HAP-1 (cell line): Measurements from ENCODE around the gene MOB3C.
A peak's percentile ranks its signal among the peaks of the same experiment; 100 is the strongest.

ENCODE experiments used
- DNase-seq, 2 experiments: peaks; one replicate each; pipeline ENCODE4 v3.0.0-alpha.2; 2016 to 2020; ENCODE audit warnings: low spot score in 2 of 2
- H3K27me3 ChIP-seq: fragments of 250-450 bp; sonication (Bioruptor Pico); 2 replicates; pipeline ENCODE4 v1.5.1; 2020; ENCODE audit warnings: low read depth, mild to moderate bottlenecking, moderate library complexity
- H3K36me3 ChIP-seq: fragments of 250-450 bp; sonication (Bioruptor Pico); replicated peaks from 2 replicates; pipeline ENCODE4 v1.5.1; 2020; ENCODE audit warnings: mild to moderate bottlenecking
- H3K4me1 ChIP-seq: fragments of 250-450 bp; sonication (Bioruptor Pico); 2 replicates; pipeline ENCODE4 v1.5.1; 2020; ENCODE audit warnings: mild to moderate bottlenecking
- H3K4me3 ChIP-seq: fragments of 250-450 bp; sonication (Bioruptor Pico); 2 replicates; pipeline ENCODE4 v1.5.1; 2020; ENCODE audit warnings: mild to moderate bottlenecking, moderate library complexity
- H3K9me3 ChIP-seq: fragments of 250-450 bp; sonication (Bioruptor Pico); 2 replicates; pipeline ENCODE4 v1.5.1; 2020; ENCODE audit warnings: mild to moderate bottlenecking, moderate library complexity
- in situ Hi-C: fragments of 300-500 bp; cut with MboI; formaldehyde crosslinking; loops from 3 replicates; pipeline ENCODE4 v1.14.3; 2020; ENCODE audit warnings: low sequenced_read_pairs, inconsistent platforms, mixed read lengths

MOB3C gene

DNA sequence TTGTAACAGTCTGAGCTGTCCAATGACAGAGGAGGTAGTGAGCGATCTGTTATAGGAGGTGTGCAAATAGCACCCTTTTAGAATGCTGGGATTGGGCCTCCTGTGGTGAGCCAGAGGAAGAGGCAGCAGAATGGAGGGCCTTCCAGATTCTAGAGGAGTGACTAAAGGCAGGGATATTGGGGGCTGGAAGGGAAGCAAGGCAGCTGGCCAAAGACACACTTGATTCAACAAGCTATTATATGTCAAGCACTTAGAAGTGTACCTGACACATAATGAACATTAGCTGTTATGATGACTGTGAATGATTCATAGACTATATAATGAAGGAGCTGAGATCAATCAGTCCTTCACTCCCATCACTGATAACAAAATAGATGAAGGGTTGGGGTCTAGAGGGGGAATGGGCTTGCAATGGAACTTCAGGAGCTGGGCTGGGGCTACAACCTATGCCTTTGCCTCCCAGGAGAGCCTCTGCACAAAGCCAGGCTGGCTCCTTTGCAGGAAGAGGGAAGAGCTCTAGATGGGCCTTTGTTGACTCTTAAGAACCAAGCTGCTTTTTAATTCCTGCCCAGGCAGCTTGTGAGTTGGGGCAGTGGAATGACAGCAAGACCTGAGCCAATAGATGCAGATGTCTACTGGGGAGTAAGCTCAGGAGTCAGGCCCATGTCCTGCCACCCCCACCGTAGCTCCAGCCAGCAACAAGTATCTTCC, 10.2 kb downstream of the MOB3C start:
- no peak overlapping the region for H3K4me3 ChIP-seq
- no peaks in the 10 kb centered on the region for H3K9me3 ChIP-seq
- in situ Hi-C loops: no loop called here
- H3K36me3 ChIP-seq: no peaks in the 10 kb centered on the region
- peaks cover 11% of the 10 kb centered on the region for H3K4me1 ChIP-seq
- H3K27me3 ChIP-seq: no peaks in the 10 kb centered on the region
- no peak for DNase-seq

DNA sequence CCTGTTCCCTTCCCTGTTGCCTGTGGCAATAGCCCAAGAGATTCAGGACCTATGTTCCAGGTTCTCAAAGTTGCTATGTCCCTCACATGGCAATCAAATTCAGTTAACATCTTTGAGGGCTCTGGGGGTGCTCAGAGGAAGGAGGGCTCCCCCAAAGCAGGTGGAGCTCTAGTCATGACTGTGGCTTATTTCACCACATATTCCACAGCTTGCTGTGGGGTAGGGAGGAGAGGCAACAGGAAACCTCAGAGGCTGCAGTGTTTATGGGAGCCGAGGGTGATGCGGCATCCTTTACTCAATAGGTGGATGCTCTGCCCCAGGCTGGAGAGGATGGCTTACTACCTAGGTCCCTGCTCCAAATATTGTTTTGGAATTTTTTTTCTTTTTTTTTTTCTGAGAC, 11.4 kb downstream of the MOB3C start:
- Histone ChIP-seq H3K4me1 (peaks cover 11% of the 10 kb centered on the region), H3K9me3 (no peaks in the 10 kb centered on the region), H3K36me3 (no peaks in the 10 kb centered on the region), H3K27me3 (no peaks in the 10 kb centered on the region), H3K4me3 (no peak overlapping the region)
- DNase-seq: no peak
- in situ Hi-C loops: no loop called here

DNA sequence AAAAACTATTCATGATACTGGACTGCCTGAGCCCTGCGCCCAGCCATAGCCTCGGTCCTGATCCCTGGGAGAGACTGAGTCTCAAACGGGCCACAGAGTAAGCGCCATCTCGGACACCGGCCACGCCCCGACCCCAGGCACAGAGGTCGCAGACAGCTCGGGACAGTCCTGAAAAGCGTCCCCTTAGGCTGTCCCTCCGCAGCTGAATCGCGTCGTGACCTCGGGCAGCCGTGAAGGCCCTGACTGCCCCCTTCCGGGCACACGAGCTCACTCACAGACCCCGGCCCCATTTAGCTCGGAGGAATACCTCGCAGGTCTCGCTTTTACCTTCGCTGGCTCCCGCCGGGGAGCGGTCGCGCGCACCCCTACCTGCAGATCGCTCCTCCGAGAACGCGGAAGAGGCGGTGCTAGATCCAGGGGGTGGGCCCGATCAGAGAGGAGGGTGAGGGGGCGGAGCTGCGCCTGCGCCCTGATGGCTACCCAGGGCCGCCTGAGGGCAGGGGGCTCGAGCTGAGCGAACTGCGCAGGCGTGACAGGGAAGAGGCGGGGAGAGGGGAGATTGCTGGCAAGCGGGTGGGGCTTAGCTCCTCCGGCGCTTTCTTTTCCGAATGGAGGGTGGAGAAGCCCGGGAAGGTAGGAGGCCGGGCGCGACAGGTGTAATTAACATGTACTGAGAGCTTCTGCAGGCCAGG, 12.6 kb downstream of the MOB3C start, which contains the start of gene MKNK1:
Gene MKNK1 (minus strand): TSS at position 411 of the 692 bp plus-strand sequence. CDS start 20,941 bp downstream, outside the sequence.
- in situ Hi-C loops: no loop called here
- DNase-seq: peak; percentile 95 to 99

DNA sequence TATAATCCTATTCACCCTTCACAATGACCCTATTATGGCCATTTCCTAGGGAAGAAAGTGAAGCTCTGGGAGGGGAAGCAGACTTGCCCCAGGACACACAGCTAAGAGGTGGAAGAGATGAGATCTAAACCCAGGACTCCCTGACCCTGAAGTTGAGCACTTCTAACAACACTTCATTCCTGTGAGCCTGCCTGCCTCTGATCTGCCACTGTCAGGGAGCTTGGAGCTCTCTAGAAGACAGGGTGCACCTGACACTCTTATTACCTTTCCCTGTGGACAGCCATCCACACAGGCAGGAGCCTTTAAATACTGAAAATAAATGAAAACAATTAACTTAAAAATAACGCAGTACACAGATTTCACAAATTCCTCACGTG, 13.1 kb downstream of the MOB3C start:
- in situ Hi-C loops: no loop called here
- peaks cover 11% of the 10 kb centered on the region for H3K4me1 ChIP-seq
- H3K36me3 ChIP-seq: no peaks in the 10 kb centered on the region
- peak in 1 of 2 experiments; percentile 4 for DNase-seq
- no peaks in the 10 kb centered on the region for H3K9me3 ChIP-seq
- peak overlapping the region; percentile 93 for H3K4me3 ChIP-seq
- no peaks in the 10 kb centered on the region for H3K27me3 ChIP-seq

More for the DNA sequence above, 12.6 kb downstream of the MOB3C start, which contains the start of gene MKNK1:
- Histone ChIP-seq H3K4me1 (peaks cover 11% of the 10 kb centered on the region), H3K9me3 (no peaks in the 10 kb centered on the region), H3K27me3 (no peaks in the 10 kb centered on the region), H3K36me3 (no peaks in the 10 kb centered on the region), H3K4me3 (peak within 1 kb of the TSS; percentile 93)

DNA sequence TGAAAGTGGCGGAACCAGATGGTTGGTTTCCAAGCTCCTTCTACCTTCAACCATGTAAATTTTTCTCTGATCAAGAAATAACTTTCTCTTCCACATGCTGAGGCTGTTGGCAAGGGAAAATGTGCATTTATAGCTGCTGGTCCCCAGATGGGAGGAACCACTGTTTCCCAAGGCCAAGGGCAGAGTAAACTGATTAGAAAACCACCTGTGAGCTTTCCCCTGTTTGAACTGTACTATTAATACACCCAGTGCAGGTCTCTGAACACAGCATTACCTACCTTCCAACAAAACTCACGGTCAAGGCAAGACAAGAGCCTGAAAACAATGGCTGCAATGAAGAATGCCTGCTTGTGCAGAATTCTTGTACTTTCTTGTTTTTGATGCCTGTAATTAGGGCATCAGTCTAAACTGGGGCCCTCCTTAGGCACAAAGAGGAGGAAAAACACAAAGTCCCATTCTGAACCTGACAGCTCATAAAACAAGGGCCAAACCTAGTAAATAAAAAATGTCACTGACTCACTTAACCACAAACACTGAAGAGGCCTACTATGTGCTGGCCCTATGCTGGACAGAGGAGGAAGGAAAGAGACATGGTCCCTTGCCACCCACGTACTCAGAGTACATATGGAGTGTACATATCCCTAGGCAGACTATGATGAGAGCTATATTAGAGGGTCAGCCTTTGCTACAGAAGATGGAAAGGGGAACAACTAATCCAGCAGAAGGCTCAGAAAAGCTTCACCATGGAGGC, 15.2 kb downstream of the MOB3C start:
- H3K4me1 ChIP-seq: peaks cover 11% of the 10 kb centered on the region
- no peak for DNase-seq
- no peaks in the 10 kb centered on the region for H3K36me3 ChIP-seq
- in situ Hi-C loops: no loop called here
- H3K4me3 ChIP-seq: no peak overlapping the region
- H3K27me3 ChIP-seq: no peaks in the 10 kb centered on the region
- H3K9me3 ChIP-seq: no peaks in the 10 kb centered on the region

DNA sequence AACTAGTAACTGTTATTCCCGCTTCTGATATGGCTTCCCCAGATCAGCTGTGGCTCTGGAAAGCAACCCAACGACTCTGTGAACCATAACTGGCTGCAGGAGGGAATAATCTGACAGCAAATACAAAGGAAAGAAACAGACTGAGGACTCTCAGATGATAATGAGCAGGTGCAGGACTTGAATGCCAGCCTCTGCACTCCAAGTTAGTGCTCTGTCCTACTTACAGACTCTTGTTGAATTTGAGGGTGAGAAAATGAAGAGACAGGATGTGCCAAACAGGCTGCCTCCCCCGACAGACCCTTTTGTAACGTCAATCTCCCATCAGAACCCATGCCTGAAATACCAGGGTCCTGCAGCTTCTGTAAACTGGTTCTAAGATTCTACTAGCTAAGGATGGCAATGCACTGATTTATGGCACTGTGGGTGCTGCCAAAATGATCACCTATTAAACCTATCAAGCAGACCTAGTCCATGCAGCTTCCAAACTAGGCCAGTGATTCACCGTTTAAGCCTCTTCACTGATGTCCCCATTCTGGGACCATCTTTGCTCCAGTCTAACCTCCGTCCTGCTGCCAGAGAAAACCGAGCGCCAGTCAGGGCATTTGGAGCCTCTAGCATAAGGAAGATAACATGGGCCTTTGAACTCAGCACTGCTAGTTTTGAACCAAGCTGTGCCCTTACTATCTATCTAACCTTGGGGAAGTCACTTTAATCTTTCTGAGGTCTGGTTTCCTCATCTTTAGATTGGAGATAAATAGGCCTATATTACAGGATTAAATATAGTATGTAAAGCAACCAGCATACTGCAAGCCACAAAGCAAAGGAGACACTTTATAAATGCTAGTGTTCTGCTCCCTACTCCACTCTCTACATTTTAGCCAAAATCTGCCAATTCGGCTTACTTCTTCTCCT, 17.3 kb downstream of the MOB3C start:
- Histone ChIP-seq H3K27me3 (no peaks in the 10 kb centered on the region), H3K36me3 (no peaks in the 10 kb centered on the region), H3K4me3 (no peak overlapping the region), H3K9me3 (no peaks in the 10 kb centered on the region), H3K4me1 (peaks cover 6% of the 10 kb centered on the region; the same call in 1 of the 2 replicates)
- DNase-seq: no peak
- in situ Hi-C loops: no loop called here

DNA sequence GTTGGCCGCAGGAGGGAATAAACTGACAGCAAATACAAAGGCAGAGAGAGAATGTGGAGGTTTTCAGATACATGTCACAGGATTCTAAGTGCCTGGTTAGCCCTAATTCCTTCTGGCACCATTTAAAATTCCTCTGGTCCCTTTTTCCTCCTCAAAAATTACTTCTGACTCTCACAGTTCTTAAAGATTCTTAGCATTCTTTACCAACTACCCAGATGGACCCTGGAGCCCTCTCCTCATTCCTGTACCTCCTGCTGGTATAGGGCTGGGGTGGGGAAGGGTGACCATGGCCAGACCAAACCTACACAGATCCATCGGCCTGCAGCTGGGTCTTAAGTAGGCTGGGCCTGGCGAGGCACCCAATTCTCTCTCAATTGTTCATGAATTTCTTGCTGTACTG, 19.8 kb downstream of the MOB3C start:
- no peaks in the 10 kb centered on the region for H3K4me1 ChIP-seq
- no peak for DNase-seq
- H3K4me3 ChIP-seq: no peak overlapping the region
- H3K9me3 ChIP-seq: no peaks in the 10 kb centered on the region
- in situ Hi-C loops: no loop called here
- peaks cover 14% of the 10 kb centered on the region for H3K36me3 ChIP-seq
- H3K27me3 ChIP-seq: no peaks in the 10 kb centered on the region

DNA sequence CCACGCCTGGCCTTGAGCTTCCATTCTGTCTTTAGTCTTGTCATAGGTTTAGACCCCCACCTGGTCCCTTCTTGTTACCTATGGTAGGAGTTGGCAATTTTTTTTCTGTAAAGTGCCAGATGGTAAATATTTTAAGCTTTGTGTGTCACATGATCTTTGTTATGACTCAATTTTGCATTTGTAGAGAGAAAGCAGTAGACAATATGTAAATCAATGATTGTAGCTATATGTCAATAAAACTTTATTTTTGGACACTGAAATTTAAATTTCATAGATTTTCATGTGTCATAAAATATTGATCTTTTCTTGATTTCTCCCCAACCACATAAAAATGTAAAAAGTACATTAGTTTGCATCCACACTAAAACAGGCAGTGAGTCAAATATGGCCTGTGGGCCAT, 20.6 kb downstream of the MOB3C start:
- Histone ChIP-seq H3K4me1 (no peaks in the 10 kb centered on the region), H3K9me3 (no peaks in the 10 kb centered on the region), H3K36me3 (peaks cover 19% of the 10 kb centered on the region), H3K27me3 (no peaks in the 10 kb centered on the region), H3K4me3 (no peak overlapping the region)
- no peak for DNase-seq
- in situ Hi-C loops: no loop called here

DNA sequence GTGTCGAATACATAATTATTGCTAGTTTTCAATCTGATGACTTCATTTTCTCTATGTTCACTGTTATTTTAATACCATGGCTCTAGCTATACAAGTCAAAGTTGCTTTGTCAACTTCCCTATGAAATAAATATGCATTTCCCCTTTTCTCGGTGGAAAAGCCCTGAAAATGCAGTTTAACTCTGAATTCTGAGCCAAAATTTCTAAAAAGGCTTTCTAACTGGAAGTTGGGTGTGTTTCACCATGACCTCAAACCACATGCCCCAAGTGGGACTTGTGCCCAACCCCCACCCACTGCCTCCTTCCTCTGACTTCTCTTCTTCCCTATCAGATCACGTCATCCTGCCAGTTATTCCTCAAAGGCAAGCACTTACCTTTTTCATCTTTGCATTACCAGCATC, 21.5 kb downstream of the MOB3C start:
- DNase-seq: no peak

DNA sequence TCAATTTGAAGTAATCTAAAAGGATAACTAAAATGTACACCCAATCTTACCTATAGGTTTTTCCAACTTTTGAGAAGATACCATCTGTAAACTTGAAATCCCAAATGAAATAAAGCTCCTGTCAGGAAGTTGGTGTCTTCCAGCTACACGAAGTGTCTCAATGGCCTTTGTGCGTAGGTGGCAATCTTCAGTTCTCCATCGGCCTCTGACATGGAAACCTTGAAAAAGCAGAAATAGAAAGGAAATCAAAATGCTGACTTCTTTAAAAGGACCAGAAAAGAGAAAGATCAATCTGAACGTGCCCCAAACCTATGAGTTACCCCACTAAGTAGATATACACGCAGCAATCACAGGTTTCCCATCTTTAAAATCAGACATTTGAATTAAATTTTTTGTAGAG, 22.5 kb downstream of the MOB3C start:
- DNase-seq: no peak
- in situ Hi-C loops: no loop called here
- Histone ChIP-seq H3K4me3 (no peak overlapping the region), H3K9me3 (no peaks in the 10 kb centered on the region), H3K27me3 (no peaks in the 10 kb centered on the region), H3K4me1 (no peaks in the 10 kb centered on the region), H3K36me3 (peaks cover 31% of the 10 kb centered on the region)

More for the DNA sequence above, 21.5 kb downstream of the MOB3C start:
- in situ Hi-C loops: no loop called here
- Histone ChIP-seq H3K9me3 (no peaks in the 10 kb centered on the region), H3K36me3 (peaks cover 28% of the 10 kb centered on the region), H3K4me1 (no peaks in the 10 kb centered on the region), H3K27me3 (no peaks in the 10 kb centered on the region), H3K4me3 (no peak overlapping the region)

DNA sequence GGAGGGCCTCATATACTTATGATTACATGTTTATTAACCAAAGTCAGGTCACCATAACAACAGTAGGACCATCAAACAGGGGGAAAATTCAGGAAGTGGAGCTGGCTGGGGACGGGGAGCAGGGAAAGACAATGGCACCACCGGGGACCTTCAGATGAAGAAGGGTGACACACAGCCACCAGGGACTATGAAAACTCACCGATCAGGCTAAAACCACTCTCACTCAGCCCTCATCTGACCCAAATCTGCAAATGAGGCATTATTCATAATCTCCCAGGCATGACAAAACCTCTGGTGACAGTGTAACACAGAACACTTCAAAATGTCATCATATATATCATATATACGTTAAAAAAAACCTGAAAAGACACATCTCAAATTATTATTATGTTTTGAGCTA, 23.8 kb downstream of the MOB3C start:
- H3K4me1 ChIP-seq: no peaks in the 10 kb centered on the region
- H3K4me3 ChIP-seq: no peak overlapping the region
- in situ Hi-C loops: no loop called here
- peaks cover 31% of the 10 kb centered on the region for H3K36me3 ChIP-seq
- no peaks in the 10 kb centered on the region for H3K9me3 ChIP-seq
- no peaks in the 10 kb centered on the region for H3K27me3 ChIP-seq
- no peak for DNase-seq

DNA sequence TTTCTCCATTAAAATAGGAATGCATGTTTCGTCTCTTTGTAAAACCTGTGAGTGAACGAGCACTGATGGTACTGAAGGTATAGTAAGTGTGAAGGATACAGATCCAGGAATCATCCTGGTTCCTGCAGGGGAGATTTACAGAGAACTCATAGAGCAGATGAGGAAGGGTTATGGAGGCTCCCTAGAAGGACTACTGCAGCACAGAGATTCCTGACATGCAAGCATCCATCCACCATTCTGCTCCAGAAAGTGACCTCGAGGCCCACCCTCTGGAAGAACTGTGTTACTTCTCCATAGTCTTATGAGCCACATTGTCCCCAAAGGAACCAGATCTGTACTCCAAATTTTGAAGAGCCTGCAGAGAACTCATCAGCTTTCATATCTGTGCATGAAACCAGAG, 27.1 kb downstream of the MOB3C start:
- no peak overlapping the region for H3K4me3 ChIP-seq
- H3K27me3 ChIP-seq: no peaks in the 10 kb centered on the region
- in situ Hi-C loops: no loop called here
- DNase-seq: no peak
- peaks cover 34% of the 10 kb centered on the region for H3K36me3 ChIP-seq
- H3K9me3 ChIP-seq: no peaks in the 10 kb centered on the region
- no peaks in the 10 kb centered on the region for H3K4me1 ChIP-seq

DNA sequence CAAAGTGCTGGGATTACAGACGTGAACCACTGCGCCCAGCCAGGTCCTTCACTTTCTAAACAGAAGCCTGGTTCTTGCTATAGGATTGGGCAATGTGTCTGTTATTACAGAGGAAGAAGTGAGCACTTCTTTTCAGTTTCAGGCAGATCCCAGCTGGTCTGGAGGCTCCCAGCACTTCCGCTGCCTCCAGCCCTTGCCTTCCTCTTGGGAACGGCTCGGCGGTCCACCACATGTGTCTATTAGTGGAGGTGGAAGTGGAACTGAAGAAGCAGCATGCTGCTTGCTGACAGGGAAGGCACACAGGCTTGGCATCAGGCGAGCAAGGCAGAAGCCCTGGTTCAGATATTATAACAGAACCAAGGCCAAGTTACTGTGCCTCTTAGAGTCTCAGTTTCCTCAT, 29.5 kb downstream of the MOB3C start:
- H3K4me3 ChIP-seq: no peak overlapping the region

More for the DNA sequence above, 29.5 kb downstream of the MOB3C start:
- H3K9me3 ChIP-seq: no peaks in the 10 kb centered on the region
- no peaks in the 10 kb centered on the region for H3K4me1 ChIP-seq
- in situ Hi-C loops: no loop called here
- no peaks in the 10 kb centered on the region for H3K27me3 ChIP-seq
- DNase-seq: no peak
- peaks cover 22% of the 10 kb centered on the region for H3K36me3 ChIP-seq
